Measurements from ENCODE around the gene TMEM150A.
"Not testable (repeated sequence)": the region's sequence is repeated elsewhere in the genome, so short reads cannot be mapped to it uniquely, and the experiment has no call there.

Gene TMEM150A

GRCh38 chr2:85611705-85612587 is 9.4 kb upstream of the TMEM150A start, which contains the start of gene C2orf68:
TSS of gene C2orf68 (minus strand) at chr2:85612066. CDS start at chr2:85611984, 82 bp downstream.
- peak; percentile 65 to 77 for DNase-seq

DNA sequence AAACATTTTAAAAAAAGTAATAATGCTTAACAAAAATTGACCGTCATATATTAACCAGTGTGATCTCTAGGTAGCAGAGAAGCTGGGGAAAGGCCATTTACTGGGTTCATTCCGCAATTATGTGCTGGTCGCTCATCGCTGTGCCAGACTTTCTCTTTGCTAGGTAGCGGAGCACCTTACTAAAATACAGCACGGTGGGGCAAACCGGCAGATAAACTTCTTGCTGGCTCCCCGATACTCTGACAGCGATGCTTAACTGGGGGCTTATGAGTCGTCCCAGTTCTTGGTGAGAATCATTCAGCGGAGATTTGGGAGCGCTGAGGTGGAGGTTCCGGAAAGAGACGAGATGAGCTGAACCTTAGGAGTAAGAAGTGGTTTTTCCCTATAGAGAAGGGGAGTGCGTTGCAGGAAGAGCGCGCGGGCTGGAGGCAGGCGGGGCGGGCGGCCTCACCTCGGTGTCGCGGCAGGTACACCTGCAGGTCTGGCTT is 8.8 kb upstream of the TMEM150A start:
- DNase-seq: no peak

- no peak for DNase-seq
These were observed 5.0 kb upstream of the TMEM150A start for GRCh38 chr2:85607268-85608215.

GRCh38 chr2:85606116-85606455 is 3.6 kb upstream of the TMEM150A start:
- no peak for DNase-seq

- DNase-seq: no peak
These were observed 3.1 kb upstream of the TMEM150A start for GRCh38 chr2:85605406-85606115.

- DNase-seq: no peak
These were observed 2.3 kb upstream of the TMEM150A start for GRCh38 chr2:85604568-85605339.

DNA sequence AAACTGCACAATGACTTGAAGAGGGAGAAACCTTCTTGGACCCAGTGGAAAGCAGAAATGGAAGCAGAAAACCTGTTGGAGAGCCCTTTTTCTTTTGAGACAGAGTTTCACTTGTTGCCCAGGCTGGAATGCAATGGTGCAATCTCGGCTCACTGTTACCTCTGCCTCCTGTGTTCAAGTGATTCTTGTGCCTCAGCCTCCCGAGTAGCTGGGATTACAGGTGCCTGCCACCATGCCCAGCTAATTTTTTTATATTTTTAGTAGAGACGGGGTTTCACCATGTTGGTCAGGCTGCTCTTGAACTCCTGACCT is 1.6 kb upstream of the TMEM150A start:
- DNase-seq: not testable (repeated sequence)

- DNase-seq: no peak
These were observed 575 bp downstream of the TMEM150A start for GRCh38 chr2:85601771-85602475.

GRCh38 chr2:85600951-85601770 is 1.3 kb downstream of the TMEM150A start:
- no peak for DNase-seq

GRCh38 chr2:85600235-85600575 is 2.3 kb downstream of the TMEM150A start:
- DNase-seq: no peak

DNA sequence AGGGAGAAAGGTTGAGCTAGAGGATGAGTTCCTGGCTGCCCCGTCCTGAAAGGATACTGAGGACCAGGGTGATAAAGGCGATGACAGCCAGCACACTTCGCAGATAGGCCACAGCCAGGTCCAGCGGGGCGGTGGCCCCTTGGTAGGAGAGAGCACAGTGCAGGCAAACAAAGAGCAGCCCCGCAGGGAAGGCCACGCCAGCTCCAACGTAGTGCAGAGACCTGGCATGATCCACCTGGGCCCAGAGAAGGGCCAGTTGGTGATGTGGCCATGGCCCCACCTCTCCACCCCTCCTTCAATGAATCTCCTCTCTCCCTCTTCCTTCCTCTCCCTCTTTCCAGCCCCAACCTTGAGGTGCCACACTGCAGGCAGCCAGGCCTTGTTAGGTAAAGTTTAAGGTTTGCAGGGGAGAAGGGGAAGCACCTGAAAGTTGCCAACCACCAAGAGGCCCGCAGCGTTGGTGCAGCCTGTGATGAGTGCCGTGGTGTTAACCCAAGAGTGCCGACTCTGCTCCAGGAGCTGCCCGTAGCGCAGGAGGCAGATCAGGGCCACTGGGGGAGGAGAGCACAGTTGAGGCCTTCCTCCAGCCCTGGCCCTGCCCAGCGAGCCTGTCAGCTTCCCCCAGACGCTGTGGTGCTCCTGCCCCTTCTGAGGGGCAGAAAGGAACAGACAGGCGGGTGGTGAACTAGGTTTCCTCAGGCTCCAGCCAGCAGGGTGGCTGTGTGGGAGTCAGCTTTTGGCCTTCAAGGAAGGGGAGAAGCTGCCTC is 2.8 kb downstream of the TMEM150A start:
- no peak for DNase-seq

- DNase-seq: no peak
These were observed 3.7 kb downstream of the TMEM150A start for GRCh38 chr2:85598594-85599340.

GRCh38 chr2:85597241-85597640 is 5.3 kb downstream of the TMEM150A start:
- DNase-seq: no peak

- DNase-seq: no peak
These were observed 5.9 kb downstream of the TMEM150A start for GRCh38 chr2:85596486-85597143.

DNA sequence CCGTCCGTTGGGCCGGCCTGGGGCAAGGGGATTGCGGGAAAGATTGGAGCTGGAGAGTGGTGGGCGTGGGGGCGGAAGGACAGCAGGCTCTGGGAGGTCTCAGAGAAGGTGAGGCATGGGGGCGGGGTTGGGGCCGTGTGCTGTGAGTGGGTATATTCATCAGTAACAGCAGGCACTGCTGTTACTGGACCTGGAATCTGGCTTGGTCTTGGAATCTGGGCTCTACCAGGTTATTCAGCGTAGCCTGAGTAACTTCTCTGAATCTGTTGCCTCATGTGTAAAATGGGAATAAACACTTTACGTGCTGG is 6.5 kb downstream of the TMEM150A start:
- DNase-seq: no peak

GRCh38 chr2:85595301-85596025 is 7.0 kb downstream of the TMEM150A start, which contains the start of gene RNF181:
TSS of gene RNF181 (plus strand) at chr2:85595745. CDS start at chr2:85595764, 19 bp downstream.
- DNase-seq: peak; percentile 74 to 98

DNA sequence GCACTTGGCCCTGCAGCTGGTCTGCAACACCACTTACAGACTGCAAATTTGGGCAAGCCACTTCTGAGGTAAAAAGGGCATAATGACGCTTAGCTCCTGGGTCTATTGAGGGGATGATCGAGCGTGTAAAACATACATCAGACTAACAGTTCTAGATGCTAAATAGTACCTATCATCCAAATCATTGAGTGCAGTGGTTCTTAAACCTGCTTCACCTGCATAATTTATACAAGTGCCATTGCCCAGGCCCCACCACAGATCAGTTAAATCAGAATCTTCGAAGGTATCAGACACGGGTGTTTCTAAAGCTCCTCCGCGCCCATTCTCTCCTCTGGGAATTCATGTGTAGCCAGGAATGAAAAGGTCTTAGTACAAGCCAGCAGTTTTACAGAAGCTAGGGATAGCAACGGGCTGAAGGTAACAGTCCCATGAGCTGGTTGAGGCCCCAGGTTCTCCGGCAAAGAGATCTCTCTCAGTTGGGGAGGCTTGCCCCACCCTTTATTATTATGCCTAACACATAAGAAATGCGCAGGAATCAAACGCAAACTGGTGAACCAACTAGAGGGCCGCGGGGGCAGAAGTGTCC is 7.7 kb downstream of the TMEM150A start:
- no peak for DNase-seq

DNA sequence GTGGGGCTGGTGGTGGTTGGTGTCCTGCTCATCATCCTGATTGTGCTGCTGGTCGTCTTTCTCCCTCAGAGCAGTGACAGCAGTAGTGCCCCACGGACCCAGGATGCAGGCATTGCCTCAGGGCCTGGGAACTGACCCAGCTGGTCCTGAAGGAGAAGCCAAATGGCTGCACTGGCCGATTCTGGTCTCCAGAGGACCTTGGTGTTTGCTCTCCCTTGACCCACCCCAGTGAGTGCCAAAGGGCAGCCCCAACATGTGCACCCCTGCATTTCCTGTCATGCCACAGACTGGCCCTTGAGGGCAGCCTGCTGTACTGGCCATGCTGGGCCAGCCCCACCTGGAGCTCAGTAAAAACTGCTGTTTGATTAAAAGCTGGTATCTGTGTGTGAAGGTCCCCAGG is 9.5 kb downstream of the TMEM150A start:
- DNase-seq: no peak
